GM21825 (cell line): Measurements from ENCODE around the gene EEF1AKMT4.

Experiments
- ATAC-seq: cut with Tn5 transposase; IDR thresholded peaks from one replicate; pipeline ENCODE4 v1.9.1; 2021; ENCODE audit warnings: mild to moderate bottlenecking, moderate library complexity; ENCODE audit not compliant: unreplicated experiment

EEF1AKMT4 gene

GRCh38 chr3:184235381-184236032 is 14.0 kb upstream of the EEF1AKMT4 start:
- ATAC-seq = no peak

GRCh38 chr3:184236033-184236410 is 13.4 kb upstream of the EEF1AKMT4 start:
- ATAC-seq = no peak

- no peak for ATAC-seq
Measured at GRCh38 chr3:184236636-184237035, 12.8 kb upstream of the EEF1AKMT4 start.

- no peak for ATAC-seq
Measured at GRCh38 chr3:184237211-184237610, 12.3 kb upstream of the EEF1AKMT4 start.

- no peak for ATAC-seq
Measured at GRCh38 chr3:184237807-184238206, 11.7 kb upstream of the EEF1AKMT4 start.

- ATAC-seq = no peak
Measured at GRCh38 chr3:184238246-184238818, 11.1 kb upstream of the EEF1AKMT4 start.

GRCh38 chr3:184239221-184239620 is 10.3 kb upstream of the EEF1AKMT4 start:
- no peak for ATAC-seq

- no peak for ATAC-seq
Measured at GRCh38 chr3:184239708-184240107, 9.8 kb upstream of the EEF1AKMT4 start.

GRCh38 chr3:184240384-184241140 is 8.9 kb upstream of the EEF1AKMT4 start:
- no peak for ATAC-seq

GRCh38 chr3:184241141-184241446 is 8.4 kb upstream of the EEF1AKMT4 start:
- no peak for ATAC-seq

- no peak for ATAC-seq
Measured at GRCh38 chr3:184241447-184242296, 7.8 kb upstream of the EEF1AKMT4 start.

GRCh38 chr3:184242297-184242685 is 7.2 kb upstream of the EEF1AKMT4 start:
- no peak for ATAC-seq

- ATAC-seq = peak; percentile 49
Measured at GRCh38 chr3:184248454-184249411, 739 bp upstream of the EEF1AKMT4 start, which contains the start of gene ALG3. TSS of gene ALG3 (minus strand) at chr3:184248962. CDS start at chr3:184248940, 22 bp downstream.

GRCh38 chr3:184250167-184250828 is 826 bp downstream of the EEF1AKMT4 start:
- peak; percentile 65 for ATAC-seq

GRCh38 chr3:184255291-184256039 is 6.0 kb downstream of the EEF1AKMT4 start:
- ATAC-seq = no peak

GRCh38 chr3:184257083-184257915 is 7.8 kb downstream of the EEF1AKMT4 start:
- no peak for ATAC-seq

- ATAC-seq = no peak
Measured at GRCh38 chr3:184258926-184259325, 9.5 kb downstream of the EEF1AKMT4 start.

GRCh38 chr3:184259396-184259877 is 10.0 kb downstream of the EEF1AKMT4 start:
- ATAC-seq = no peak
